Suprapubic skin (tissue), 4 donors: ENCODE measurements around the gene ZNF397. TPM values are rescaled to one million over a fixed set of nuclear protein-coding genes. Genes with fewer than 3 reads are reported as not detected.
"Not testable (repeated sequence)": the region's sequence is repeated elsewhere in the genome, so short reads cannot be mapped to it uniquely, and the experiment has no call there.

Experiments used
- DNase-seq, 2 donors: peaks; one replicate each; pipeline ENCODE4 v3.0.0-alpha.2; 2019; ENCODE audit warnings: low spot score in 2 of 2
- H3K27ac ChIP-seq: fragments of 200-600 bp; sonication (generic); one replicate; pipeline ENCODE4 v1.5.1; 2019
- H3K27me3 ChIP-seq: fragments of 200-600 bp; sonication (generic); one replicate; pipeline ENCODE4 v1.5.1; 2019
- H3K36me3 ChIP-seq: fragments of 200-600 bp; sonication (generic); one replicate; pipeline ENCODE4 v1.5.1; 2019
- H3K4me1 ChIP-seq: fragments of 200-600 bp; sonication (generic); one replicate; pipeline ENCODE4 v1.5.1; 2019
- H3K4me3 ChIP-seq: fragments of 200-600 bp; sonication (generic); one replicate; pipeline ENCODE4 v1.5.1; 2019; ENCODE audit warnings: mild to moderate bottlenecking
- H3K9me3 ChIP-seq: fragments of 200-600 bp; sonication (generic); one replicate; pipeline ENCODE4 v1.5.1; 2019
- EP300 ChIP-seq: sonication (generic); formaldehyde crosslinking; IDR thresholded peaks from one replicate; pipeline ENCODE4 v1.6.1; 2017; ENCODE audit warnings: antibody characterized with exemption
- POLR2A ChIP-seq, 2 donors: fragments of 450-650 bp; IDR thresholded peaks; one replicate each; pipeline ENCODE4 v1.6.1; 2017; ENCODE audit warnings: antibody characterized with exemption in 2 of 2, mild to moderate bottlenecking in 2 of 2, moderate library complexity in 2 of 2
- POLR2AphosphoS5 ChIP-seq, 3 donors: sonication (generic); formaldehyde crosslinking; IDR thresholded peaks; one replicate each; pipeline ENCODE4 v1.6.1; 2017; ENCODE audit warnings: antibody characterized with exemption in 3 of 3
- WGBS: methylation state at CpG from one replicate; pipeline ENCODE4 v1.1.5; 2018; 5-methylcytosine and 5-hydroxymethylcytosine counted together
- total RNA-seq, 4 donors: library from RNA; depleted of rRNA; stranded (reverse); fragments of >200 nt; gene quantifications; one replicate each; pipeline ENCODE4 v1.1.0, GENCODE V29; 2016
- TF ChIP-seq, protein P1 (sequence below), 2 donors: fragments of 200-600 bp in 1 of 2; fragments of 450-650 bp in 1 of 2; sonication (generic) in 1 of 2; IDR thresholded peaks; one replicate each; pipeline ENCODE4 v1.5.1; 2016 to 2019; ENCODE audit warnings: antibody characterized with exemption in 2 of 2, mild to moderate bottlenecking in 1 of 2, moderate library complexity in 1 of 2

ZNF397 gene
- total RNA-seq, 4 donors from 2014 or later, result 13.2 to 41.0 (median 17.3) TPM

DNA sequence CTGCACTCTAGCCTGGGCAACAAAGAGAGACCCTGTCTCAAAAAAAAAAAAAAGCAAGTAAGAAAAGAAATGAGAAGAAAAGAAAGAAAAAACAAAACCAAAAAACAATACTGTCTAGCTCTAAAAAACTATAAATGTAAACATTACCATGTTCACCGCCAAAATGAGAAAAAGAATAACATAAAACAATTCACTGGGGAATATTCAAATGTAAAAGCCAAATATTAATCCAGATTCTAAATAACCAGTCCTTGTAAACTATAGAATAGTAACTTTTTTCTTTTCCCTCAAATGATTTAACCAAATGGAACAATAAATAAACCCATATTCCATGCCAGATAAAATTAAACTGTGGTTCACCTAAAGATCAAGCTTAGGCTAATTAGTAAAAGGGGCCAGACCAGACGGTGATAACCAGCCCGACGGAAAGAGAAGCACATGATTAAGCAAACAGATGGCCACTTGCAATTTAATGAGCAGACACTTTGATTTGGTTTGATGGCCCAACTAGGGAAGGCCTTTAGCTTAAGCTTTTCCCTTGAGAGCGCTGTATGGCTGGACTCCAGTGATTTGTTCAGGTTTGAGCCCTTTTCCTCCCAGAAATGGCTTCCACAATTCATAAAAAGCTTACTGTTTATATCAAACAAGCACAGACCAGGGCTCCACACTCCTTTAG lies 39.4 kb upstream of the ZNF397 start:
- WGBS, result 71% methylated on average over 5 of the region's 5 CpGs
- DNase-seq, result no peak
- TF ChIP-seq EP300 (no peak), POLR2A (IDR thresholded peaks at IDR 0.05) (no peak), POLR2AphosphoS5 (IDR thresholded peaks at IDR 0.05) (no peak)
- TF ChIP-seq, protein P1, sequence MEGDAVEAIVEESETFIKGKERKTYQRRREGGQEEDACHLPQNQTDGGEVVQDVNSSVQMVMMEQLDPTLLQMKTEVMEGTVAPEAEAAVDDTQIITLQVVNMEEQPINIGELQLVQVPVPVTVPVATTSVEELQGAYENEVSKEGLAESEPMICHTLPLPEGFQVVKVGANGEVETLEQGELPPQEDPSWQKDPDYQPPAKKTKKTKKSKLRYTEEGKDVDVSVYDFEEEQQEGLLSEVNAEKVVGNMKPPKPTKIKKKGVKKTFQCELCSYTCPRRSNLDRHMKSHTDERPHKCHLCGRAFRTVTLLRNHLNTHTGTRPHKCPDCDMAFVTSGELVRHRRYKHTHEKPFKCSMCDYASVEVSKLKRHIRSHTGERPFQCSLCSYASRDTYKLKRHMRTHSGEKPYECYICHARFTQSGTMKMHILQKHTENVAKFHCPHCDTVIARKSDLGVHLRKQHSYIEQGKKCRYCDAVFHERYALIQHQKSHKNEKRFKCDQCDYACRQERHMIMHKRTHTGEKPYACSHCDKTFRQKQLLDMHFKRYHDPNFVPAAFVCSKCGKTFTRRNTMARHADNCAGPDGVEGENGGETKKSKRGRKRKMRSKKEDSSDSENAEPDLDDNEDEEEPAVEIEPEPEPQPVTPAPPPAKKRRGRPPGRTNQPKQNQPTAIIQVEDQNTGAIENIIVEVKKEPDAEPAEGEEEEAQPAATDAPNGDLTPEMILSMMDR (IDR thresholded peaks at IDR 0.05), result no peak

DNA sequence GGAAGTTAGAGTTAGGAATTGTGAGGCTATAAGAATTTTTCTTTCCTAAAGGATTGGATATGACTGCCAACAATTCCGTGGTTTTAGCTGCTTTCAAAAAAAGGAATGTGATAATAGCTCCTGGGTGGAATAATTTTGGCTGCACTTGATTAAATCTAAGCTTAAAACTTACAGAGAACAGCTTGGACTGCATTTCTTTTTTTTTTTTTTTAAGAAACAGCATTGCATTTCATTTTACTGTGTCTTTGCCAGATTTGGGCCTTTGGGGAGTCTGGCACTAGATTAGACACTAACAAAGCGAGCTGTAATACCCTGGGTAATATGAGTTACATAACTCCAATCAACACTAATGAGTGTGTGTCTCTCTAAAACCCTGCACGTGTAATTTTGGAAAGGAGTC lies 37.8 kb upstream of the ZNF397 start:
- peaks cover 4% of the 10 kb centered on the region for H3K4me1 ChIP-seq
- DNase-seq, result no peak
- H3K9me3 ChIP-seq, result peaks cover 5% of the 10 kb centered on the region
- no peaks in the 10 kb centered on the region for H3K27me3 ChIP-seq
- H3K36me3 ChIP-seq, result no peaks in the 10 kb centered on the region
- H3K4me3 ChIP-seq, result no peak overlapping the region
- WGBS, result 16% methylated on average over 3 of the region's 3 CpGs
- no peak overlapping the region for H3K27ac ChIP-seq
- TF ChIP-seq POLR2A (IDR thresholded peaks at IDR 0.05) (no peak), POLR2AphosphoS5 (IDR thresholded peaks at IDR 0.05) (no peak), EP300 (no peak)
- TF ChIP-seq, protein P1 (IDR thresholded peaks at IDR 0.05), result no peak

More for the DNA sequence above, 39.4 kb upstream of the ZNF397 start:
- Histone ChIP-seq H3K4me3 (no peak overlapping the region), H3K4me1 (peaks cover 4% of the 10 kb centered on the region), H3K36me3 (no peaks in the 10 kb centered on the region), H3K27me3 (no peaks in the 10 kb centered on the region), H3K9me3 (peaks cover 5% of the 10 kb centered on the region), H3K27ac (no peak overlapping the region)

DNA sequence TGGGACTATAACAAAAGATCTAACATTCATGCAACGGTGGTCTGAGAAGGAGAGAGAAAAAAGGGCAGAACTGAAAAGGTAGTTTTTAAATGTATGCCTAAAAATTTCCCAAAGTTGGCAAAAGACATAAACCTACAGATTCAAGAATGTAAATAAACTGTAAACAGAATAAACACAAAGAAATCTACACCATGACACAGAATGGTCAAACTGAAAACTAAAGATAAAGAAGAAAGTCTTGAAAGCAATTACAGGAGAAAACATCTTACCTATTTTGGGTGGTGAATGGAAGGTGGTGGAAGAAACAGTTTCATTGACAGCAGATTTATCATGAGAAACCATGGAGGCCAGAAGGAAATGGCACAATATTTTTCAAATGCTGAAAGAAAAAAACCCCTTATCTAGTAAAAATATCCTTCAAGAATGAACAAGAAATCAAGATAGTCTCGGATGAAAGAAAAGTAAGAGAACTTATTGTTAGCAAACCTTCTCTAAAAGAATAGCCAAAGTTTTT lies 35.6 kb upstream of the ZNF397 start:
- Histone ChIP-seq H3K4me1 (peaks cover 4% of the 10 kb centered on the region), H3K27ac (no peak overlapping the region), H3K4me3 (no peak overlapping the region), H3K9me3 (peaks cover 5% of the 10 kb centered on the region), H3K27me3 (no peaks in the 10 kb centered on the region), H3K36me3 (no peaks in the 10 kb centered on the region)
- no peak for DNase-seq
- no peak for TF ChIP-seq POLR2AphosphoS5 (IDR thresholded peaks at IDR 0.05)
- 62% methylated on average over 2 of the region's 2 CpGs for WGBS

DNA sequence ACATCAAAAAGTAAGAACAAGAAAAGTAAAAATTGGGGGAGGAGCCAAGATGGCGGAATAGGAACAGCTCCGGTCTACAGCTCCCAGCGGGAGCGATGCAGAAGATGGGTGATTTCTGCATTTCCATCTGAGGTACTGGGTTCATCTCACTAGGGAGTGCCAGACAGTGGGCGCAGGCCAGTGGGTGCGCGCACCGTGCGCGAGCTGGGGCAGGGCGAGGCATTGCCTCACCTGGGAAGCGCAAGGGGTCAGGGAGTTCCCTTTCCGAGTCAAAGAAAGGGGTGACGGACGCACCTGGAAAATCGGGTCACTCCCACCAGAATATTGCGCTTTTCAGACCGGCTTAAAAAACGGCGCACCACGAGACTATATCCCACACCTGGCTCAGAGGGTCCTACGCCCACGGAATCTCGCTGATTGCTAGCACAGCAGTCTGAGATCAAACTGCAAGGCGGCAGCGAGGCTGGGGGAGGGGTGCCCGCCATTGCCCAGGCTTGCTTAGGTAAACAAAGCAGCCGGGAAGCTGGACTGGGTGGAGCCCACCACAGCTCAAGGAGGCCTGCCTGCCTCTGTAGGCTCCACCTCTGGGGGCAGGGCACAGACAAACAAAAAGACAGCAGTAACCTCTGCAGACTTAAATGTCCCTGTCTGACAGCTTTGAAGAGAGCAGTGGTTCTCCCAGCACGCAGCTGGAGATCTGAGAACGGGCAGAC lies 34.9 kb upstream of the ZNF397 start:
- not testable (repeated sequence) for H3K4me3 ChIP-seq, H3K36me3 ChIP-seq, DNase-seq, H3K4me1 ChIP-seq, H3K27ac ChIP-seq, H3K9me3 ChIP-seq, H3K27me3 ChIP-seq
- 95% methylated on average over 17 of the region's 30 CpGs for WGBS

DNA sequence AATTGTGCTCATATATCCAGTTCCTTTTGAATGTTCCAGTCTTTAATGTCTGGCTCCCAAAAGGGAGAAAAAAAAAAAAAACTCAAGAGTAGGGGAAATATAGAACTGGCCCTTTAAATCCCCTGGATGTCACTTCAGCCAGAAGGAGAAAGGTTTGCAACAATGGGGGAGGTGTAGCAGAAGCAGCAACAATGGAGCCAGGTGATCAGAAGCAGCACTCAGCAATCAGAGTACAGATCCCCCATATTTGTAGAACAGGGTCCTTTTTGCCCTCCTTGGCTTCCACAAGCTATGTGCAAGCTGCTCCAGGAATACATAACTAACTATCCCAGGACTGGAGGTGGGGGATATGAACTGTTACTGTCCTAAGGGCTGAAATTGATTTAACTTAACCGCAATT lies 25.8 kb upstream of the ZNF397 start:
- Histone ChIP-seq H3K27me3 (no peaks in the 10 kb centered on the region), H3K27ac (no peak overlapping the region), H3K9me3 (no peaks in the 10 kb centered on the region), H3K4me3 (no peak overlapping the region), H3K36me3 (no peaks in the 10 kb centered on the region), H3K4me1 (no peaks in the 10 kb centered on the region)
- DNase-seq, result no peak
- TF ChIP-seq EP300, result no peak
- no peak for TF ChIP-seq POLR2A (IDR thresholded peaks at IDR 0.05)
- no peak for TF ChIP-seq POLR2AphosphoS5 (IDR thresholded peaks at IDR 0.05)
- TF ChIP-seq, protein P1 (IDR thresholded peaks at IDR 0.05), result no peak
- 90% methylated on average over 1 of the region's 1 CpG for WGBS

DNA sequence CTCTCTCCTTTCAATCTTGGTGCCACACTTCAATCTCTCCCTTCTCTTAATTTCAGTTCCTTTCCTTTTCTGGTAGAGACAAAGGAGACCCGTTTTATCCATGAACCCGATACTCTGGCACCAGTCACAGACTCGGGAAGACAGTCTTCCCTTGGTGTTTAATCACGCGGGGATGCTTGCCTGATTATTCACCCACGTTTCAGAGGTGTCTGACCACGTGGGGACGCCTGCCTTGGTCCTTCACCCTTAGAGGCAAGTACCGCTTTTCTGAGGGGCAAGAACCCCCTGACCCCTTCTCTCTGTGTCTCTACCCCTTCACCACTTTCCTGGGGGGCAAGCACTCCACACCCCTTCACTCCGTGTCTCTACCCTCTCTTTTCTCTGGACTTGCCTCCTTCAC lies 24.2 kb upstream of the ZNF397 start:
- DNase-seq, H3K27me3 ChIP-seq, H3K4me3 ChIP-seq, H3K4me1 ChIP-seq, H3K9me3 ChIP-seq, H3K36me3 ChIP-seq, H3K27ac ChIP-seq: not testable (repeated sequence)
- 91% methylated on average over 10 of the region's 10 CpGs for WGBS

DNA sequence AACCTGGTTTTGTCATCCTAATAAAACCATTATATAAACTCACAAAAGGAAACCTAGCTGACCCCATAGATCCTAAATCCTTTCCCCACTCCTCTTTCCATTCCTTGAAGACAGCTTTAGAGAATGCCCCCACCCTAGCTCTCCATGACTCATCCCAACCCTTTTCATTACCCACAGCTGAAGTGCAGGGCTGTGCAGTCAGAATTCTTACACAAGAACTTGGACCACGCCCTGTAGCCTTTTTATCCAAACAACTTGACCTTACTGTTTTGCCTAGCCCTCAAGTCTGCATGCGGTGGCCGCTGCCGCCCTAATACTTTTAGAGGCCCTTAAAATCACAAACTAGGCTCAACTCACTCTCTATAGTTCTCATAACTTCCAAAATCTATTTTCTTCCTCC lies 21.5 kb upstream of the ZNF397 start:
- H3K27me3 ChIP-seq, H3K4me3 ChIP-seq, H3K4me1 ChIP-seq, H3K36me3 ChIP-seq, DNase-seq, H3K27ac ChIP-seq, H3K9me3 ChIP-seq: not testable (repeated sequence)
- 72% methylated on average over 4 of the region's 4 CpGs for WGBS
